ENCODE data around the gene SLC6A18.

GRCh38 chr5:1230551-1230950 is 5.4 kb downstream of the SLC6A18 start:
- TF ChIP-seq CTCF (IDR thresholded peaks at IDR 0.05) (no peak), ZFX (IDR thresholded peaks at IDR 0.05; ENCODE audit: borderline replicate concordance) (no peak)

Measured in 22Rv1 (cell line).